ENCODE results near the gene SSR4. TPM values are rescaled to one million over a fixed set of nuclear protein-coding genes. Genes with fewer than 3 reads are reported as not detected.

Gene SSR4
- total and polyA plus RNA-seq, 2 experiments from 2014 or later = 124 to 374 TPM

DNA sequence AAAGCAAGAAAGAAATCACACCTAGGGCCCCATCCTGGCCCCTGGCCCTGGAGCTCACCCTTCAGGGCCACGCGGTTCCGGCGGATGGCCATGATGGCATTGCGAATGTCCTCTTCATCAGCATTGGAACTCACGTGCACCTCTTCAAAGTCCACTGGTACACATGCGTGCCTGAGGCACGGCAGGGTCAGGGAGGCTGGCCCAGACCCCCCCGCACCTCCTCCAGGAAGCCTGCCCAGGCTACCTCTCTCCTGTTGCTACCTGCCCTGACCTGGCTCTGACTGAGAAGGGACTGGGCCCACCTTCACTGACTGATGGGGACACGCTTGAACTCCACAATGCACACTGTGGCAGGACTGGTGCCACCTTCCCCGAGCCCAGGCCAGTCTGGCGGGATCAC lies 4.8 kb upstream of the SSR4 start:
- no peak for DNase-seq (ENCODE audit: low read depth in 1 of 2, low spot score in 1 of 2)
- no peaks in the 10 kb centered on the region for H3K27me3 ChIP-seq
- TF ChIP-seq, protein P1, sequence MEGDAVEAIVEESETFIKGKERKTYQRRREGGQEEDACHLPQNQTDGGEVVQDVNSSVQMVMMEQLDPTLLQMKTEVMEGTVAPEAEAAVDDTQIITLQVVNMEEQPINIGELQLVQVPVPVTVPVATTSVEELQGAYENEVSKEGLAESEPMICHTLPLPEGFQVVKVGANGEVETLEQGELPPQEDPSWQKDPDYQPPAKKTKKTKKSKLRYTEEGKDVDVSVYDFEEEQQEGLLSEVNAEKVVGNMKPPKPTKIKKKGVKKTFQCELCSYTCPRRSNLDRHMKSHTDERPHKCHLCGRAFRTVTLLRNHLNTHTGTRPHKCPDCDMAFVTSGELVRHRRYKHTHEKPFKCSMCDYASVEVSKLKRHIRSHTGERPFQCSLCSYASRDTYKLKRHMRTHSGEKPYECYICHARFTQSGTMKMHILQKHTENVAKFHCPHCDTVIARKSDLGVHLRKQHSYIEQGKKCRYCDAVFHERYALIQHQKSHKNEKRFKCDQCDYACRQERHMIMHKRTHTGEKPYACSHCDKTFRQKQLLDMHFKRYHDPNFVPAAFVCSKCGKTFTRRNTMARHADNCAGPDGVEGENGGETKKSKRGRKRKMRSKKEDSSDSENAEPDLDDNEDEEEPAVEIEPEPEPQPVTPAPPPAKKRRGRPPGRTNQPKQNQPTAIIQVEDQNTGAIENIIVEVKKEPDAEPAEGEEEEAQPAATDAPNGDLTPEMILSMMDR (IDR thresholded peaks at IDR 0.05; ENCODE audit: low read depth, low read length) = no peak

DNA sequence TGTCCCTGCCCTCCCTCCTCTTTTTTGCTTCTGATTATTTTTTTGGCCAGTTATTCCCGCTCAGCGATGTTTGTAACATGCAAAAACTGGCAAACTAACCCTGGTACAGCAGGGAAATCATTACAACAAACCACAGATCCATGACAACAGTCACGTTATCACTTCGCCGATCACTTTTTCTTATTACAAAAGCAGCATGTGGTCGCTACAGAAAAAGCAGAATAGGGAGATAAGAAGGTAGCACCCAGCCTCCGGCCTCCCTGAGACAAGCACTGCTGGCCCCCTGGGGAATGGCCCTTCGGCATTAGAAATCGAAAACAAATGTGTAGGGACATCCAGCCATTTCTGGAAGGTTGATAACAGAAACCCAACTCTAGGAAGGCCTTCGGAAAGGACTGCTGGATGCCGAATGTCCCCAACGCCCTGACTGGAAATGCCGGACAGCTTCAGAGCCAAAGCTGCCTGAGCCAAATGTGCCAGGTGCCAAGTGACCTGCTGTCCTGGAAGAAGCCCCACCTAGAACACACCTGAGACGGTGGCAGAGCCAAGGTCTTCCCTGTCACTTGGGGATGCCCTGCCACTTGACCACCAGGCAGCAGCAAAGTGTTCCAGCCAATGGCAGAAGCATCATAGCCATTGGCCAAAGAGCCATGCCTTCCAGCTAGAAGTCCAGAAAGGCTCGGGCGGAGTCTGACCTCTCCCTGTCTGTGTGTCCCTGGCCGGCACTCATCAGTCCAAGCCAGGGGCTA lies 3.2 kb upstream of the SSR4 start:
- no peaks in the 10 kb centered on the region for H3K36me3 ChIP-seq
- no peaks in the 10 kb centered on the region for H3K9me3 ChIP-seq (ENCODE audit: low read depth)
- no peak overlapping the region for H3K27ac ChIP-seq
- no peak overlapping the region for H3K4me3 ChIP-seq
- TF ChIP-seq, protein P1 (IDR thresholded peaks at IDR 0.05; ENCODE audit: low read depth, low read length) = no peak
- no peak for DNase-seq (ENCODE audit: low read depth in 1 of 2, low spot score in 1 of 2)
- H3K4me1 ChIP-seq (ENCODE audit: low read depth) = no peaks in the 10 kb centered on the region
- no peaks in the 10 kb centered on the region for H3K27me3 ChIP-seq

More for the DNA sequence above, 4.8 kb upstream of the SSR4 start:
- no peak overlapping the region for H3K27ac ChIP-seq
- no peak overlapping the region for H3K4me3 ChIP-seq
- H3K9me3 ChIP-seq (ENCODE audit: low read depth) = no peaks in the 10 kb centered on the region
- H3K4me1 ChIP-seq (ENCODE audit: low read depth) = no peaks in the 10 kb centered on the region
- no peaks in the 10 kb centered on the region for H3K36me3 ChIP-seq

DNA sequence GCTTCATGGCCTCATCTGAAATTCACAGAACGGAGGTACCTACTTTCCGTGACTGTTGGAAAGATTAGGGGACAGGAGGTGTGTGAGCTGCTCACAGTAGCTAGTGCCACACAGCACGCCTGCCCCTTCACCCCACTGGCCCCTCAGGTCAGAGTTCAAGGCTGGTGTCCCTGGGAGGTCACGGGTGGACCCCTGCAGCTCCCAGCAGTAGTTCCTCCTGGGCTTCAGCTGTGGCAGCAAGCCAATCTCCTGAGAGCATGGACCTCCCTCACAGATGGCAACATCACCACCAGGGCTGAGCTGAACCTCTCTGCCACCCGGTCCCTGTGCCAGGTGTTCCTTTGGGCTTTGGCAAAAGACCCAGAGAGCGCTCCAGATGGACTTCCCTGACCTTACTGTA lies 2.1 kb upstream of the SSR4 start:
- no peak overlapping the region for H3K27ac ChIP-seq
- no peak for DNase-seq (ENCODE audit: low read depth in 1 of 2, low spot score in 1 of 2)
- no peak overlapping the region for H3K4me3 ChIP-seq
- TF ChIP-seq, protein P1 (IDR thresholded peaks at IDR 0.05; ENCODE audit: low read depth, low read length) = no peak
- H3K9me3 ChIP-seq (ENCODE audit: low read depth) = no peaks in the 10 kb centered on the region
- H3K27me3 ChIP-seq = no peaks in the 10 kb centered on the region
- no peaks in the 10 kb centered on the region for H3K4me1 ChIP-seq (ENCODE audit: low read depth)
- no peaks in the 10 kb centered on the region for H3K36me3 ChIP-seq

DNA sequence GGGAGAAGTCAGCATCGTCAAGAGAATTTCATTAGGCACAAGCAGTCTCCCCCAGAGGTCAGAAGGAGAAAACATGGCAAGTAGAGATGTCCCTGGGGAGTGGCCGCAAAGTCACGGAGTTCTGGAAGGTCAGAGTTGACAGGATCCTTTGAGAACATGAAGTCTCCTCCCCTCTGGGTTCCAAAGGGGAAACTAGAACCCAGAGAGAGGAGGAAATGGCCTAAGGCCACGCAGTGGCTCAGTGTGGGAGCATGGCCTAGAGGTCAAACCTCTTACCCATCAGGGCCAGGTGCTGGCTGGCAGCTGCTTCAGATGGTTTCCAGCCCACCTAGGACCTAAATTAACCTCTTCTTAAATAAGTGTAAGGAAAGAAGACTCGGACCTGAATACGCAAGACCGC lies 1.2 kb upstream of the SSR4 start:
- peak overlapping the region; percentile 93 for H3K27ac ChIP-seq

DNA sequence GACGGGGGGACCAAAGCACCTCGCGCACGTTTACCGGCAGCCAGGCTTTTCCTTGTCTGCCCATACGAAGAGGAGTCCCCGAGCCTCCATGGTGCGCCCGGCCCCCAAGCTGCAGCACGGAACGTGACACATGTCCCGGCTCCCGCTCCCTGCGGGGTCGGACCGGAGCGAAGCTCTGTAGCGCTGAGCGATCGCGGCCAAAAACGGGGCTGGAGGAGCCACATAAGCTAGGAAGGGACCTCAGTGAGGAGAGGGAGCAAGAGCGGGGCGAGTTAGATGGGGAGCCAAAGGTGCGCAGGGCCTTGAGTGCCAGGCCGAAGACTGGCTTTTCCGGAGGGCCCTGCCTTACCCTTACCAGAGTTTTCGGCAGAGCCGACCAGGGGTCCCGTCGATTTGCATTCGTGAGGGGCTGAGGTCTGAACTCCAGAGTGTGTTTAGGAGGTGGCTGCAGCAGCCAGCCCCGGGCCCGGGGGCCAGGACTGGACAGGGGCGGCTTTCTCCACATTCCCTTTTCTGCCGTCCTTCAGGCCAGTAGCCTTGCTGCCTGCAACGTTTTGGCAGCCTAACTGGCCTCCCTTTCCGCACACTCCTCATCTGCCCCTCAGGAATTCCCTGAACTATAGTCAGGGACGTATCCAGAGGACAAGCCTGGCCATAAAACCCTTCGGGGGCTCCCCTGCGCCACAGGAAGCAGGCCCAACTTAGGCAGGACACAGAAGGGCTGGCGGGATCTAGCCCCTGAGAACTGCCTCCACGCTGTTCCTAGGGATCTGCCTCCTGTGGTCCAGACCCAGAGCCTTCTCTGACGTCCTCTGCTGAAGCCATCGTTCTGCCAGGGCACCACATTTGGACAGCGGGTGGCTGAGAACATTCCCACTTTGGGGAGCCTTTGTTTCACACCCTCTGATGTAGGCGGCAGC lies 689 bp downstream of the SSR4 start:
- Histone ChIP-seq H3K4me1 (ENCODE audit: low read depth) (no peaks in the 10 kb centered on the region), H3K4me3 (peak overlapping the region; percentile 46), H3K27ac (peak overlapping the region; percentile 93), H3K27me3 (no peaks in the 10 kb centered on the region), H3K9me3 (ENCODE audit: low read depth) (no peaks in the 10 kb centered on the region), H3K36me3 (no peaks in the 10 kb centered on the region)
- peak in 1 of 2 donors; percentile 13 for DNase-seq (ENCODE audit: low read depth in 1 of 2, low spot score in 1 of 2)
- TF ChIP-seq, protein P1 (IDR thresholded peaks at IDR 0.05; ENCODE audit: low read depth, low read length) = no peak

More for the DNA sequence above, 1.2 kb upstream of the SSR4 start:
- H3K4me3 ChIP-seq = peak overlapping the region; percentile 46
- no peaks in the 10 kb centered on the region for H3K27me3 ChIP-seq
- H3K9me3 ChIP-seq (ENCODE audit: low read depth) = no peaks in the 10 kb centered on the region
- H3K4me1 ChIP-seq (ENCODE audit: low read depth) = no peaks in the 10 kb centered on the region
- peak; percentile 2 to 5 for DNase-seq (ENCODE audit: low read depth in 1 of 2, low spot score in 1 of 2)
- TF ChIP-seq, protein P1 (IDR thresholded peaks at IDR 0.05; ENCODE audit: low read depth, low read length) = no peak
- H3K36me3 ChIP-seq = no peaks in the 10 kb centered on the region

Measured in cardiac muscle cell (in vitro differentiated cells and primary cell).